ENCODE results near the gene SLC4A2. TPM values are rescaled to one million over a fixed set of nuclear protein-coding genes. Genes with fewer than 3 reads are reported as not detected.

SLC4A2 gene
- total and polyA plus RNA-seq, 7 donors: 26.5 to 39.8 (median 32.0) TPM

DNA sequence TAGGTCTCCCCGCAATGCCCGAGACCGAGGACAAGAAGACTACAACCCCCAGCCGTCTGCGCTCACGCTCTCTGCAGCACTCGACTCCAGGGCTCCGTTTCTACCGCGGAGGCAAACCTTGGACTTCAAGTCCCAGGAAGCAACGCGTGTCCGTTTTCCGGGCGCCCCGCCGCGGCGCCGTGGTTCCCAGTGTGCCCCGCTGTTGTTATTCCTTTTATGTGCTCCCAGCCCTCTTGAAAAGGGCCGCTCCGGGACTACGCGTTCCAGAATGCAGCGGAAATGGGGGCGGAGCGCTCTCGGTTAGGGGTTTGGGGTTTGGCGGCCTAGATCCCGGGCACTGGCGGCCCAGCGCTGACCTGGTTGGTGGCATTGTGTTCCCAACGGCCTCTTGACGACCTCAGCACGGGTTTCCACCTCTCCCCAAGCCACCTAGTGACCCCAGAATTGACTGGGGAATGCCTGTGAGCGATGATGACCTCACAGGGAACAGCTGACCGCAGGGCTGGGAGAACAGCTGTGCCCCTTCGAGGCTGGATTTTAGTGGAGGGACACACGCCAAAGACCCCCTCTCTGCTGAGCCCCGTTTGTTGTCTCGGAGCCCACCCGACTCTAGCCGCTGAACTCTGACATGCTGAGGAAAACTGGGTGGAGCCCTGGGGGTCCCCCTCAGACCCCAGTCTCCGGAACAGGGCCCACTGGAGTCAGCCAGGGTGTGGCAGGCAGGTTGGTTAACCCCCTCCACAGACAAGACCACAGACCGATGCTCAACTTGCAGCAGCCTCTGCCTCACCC is 1.2 kb upstream of the SLC4A2 start:
- 0% methylated on average over 43 to 46 of the region's 46 CpGs for WGBS, 3 donors
- Histone ChIP-seq H3K4me3 (peak overlapping the region; percentile 85), H3K36me3 (ENCODE audit: insufficient read depth in 1 of 2, low read depth in 1 of 2) (peaks cover 0 to 3% of the 10 kb centered on the region in 2 donors), H3K4me1 (peaks cover 34% of the 10 kb centered on the region), H3K27me3 (ENCODE audit: insufficient read depth in 3 of 3, low read length in 2 of 3) (no peaks in the 10 kb centered on the region), H3K9me3 (no peaks in the 10 kb centered on the region), H3K27ac (peak overlapping the region; percentile 99)
- intact Hi-C loops (cut with DNase I): no loop called here
- TF ChIP-seq, protein P1, sequence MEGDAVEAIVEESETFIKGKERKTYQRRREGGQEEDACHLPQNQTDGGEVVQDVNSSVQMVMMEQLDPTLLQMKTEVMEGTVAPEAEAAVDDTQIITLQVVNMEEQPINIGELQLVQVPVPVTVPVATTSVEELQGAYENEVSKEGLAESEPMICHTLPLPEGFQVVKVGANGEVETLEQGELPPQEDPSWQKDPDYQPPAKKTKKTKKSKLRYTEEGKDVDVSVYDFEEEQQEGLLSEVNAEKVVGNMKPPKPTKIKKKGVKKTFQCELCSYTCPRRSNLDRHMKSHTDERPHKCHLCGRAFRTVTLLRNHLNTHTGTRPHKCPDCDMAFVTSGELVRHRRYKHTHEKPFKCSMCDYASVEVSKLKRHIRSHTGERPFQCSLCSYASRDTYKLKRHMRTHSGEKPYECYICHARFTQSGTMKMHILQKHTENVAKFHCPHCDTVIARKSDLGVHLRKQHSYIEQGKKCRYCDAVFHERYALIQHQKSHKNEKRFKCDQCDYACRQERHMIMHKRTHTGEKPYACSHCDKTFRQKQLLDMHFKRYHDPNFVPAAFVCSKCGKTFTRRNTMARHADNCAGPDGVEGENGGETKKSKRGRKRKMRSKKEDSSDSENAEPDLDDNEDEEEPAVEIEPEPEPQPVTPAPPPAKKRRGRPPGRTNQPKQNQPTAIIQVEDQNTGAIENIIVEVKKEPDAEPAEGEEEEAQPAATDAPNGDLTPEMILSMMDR (IDR thresholded peaks at IDR 0.05): no peak
- DNase-seq: peak; percentile 99
- peak; percentile 86 to 90 (median 89) for ATAC-seq

DNA sequence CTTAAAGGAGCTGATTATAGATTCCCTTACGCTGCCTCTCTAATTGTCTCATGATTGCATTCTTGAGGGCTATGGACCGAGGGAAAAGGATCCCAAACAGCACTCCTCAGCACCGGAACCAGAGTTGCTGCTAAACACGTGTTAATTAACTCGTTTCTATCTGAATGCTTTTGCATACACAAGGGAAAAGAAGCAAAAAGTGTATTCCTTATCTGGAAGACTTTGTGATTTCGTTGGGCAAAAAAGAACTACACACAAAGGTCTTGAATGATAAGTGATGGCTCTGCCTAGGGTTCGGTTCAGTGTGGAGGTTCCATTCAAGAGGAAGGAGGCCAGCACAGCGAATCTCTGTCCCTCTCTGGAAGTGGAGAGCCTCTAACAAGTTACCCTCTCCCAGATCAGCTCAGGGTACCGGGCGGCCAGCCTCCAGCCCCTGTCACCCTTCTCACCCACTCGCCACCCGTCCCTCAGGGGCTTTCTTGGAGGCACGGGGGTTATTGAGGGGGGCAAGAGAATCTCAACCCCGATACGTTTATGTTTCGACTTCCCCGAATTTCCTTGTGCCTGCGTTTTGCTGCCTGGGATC is 515 bp upstream of the SLC4A2 start:
- Histone ChIP-seq H3K4me1 (peaks cover 34% of the 10 kb centered on the region), H3K27me3 (ENCODE audit: insufficient read depth in 3 of 3, low read length in 2 of 3) (no peaks in the 10 kb centered on the region), H3K27ac (peak overlapping the region; percentile 99), H3K36me3 (ENCODE audit: insufficient read depth in 1 of 2, low read depth in 1 of 2) (peaks cover 0 to 3% of the 10 kb centered on the region in 2 donors), H3K4me3 (peak overlapping the region; percentile 85), H3K9me3 (no peaks in the 10 kb centered on the region)
- 2 to 5% (median 3%) methylated on average over 18 of the region's 18 CpGs for WGBS, 3 donors
- ATAC-seq: no peak
- no peak for DNase-seq
- TF ChIP-seq, protein P1 (IDR thresholded peaks at IDR 0.05): no peak
- intact Hi-C loops (cut with DNase I): loop anchor here in 1 of 2 donors (1.0 kb wide), 1 partner anchor 23 kb away; no protein-coding TSS in a partner anchor

DNA sequence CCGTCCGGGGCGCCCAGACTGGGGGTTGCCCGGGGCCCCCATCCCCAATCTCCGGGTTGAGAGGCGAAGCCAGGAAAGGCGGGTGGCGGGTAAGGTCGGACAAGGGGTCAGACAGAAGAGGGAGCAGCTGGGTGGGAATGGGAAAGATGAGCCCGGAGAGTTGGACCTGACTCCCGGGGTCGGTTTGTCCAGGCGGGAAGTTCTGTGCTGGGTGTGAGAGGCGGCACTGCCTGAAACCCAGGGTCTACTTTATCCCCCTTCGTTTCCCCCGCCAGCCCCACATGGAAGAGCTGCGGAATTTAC is 675 bp downstream of the SLC4A2 start:
- no peaks in the 10 kb centered on the region for H3K27me3 ChIP-seq (ENCODE audit: insufficient read depth in 3 of 3, low read length in 2 of 3)
- intact Hi-C loops (cut with DNase I): no loop called here
- H3K9me3 ChIP-seq: no peaks in the 10 kb centered on the region
- peaks cover 34% of the 10 kb centered on the region for H3K4me1 ChIP-seq
- TF ChIP-seq, protein P1 (IDR thresholded peaks at IDR 0.05): no peak
- H3K36me3 ChIP-seq (ENCODE audit: insufficient read depth in 1 of 2, low read depth in 1 of 2): peaks cover 5 to 12% of the 10 kb centered on the region in 2 donors
- H3K4me3 ChIP-seq: peak overlapping the region; percentile 85
- 2 to 4% (median 3%) methylated on average over 15 to 17 of the region's 17 CpGs for WGBS, 3 donors
- DNase-seq (no peak), ATAC-seq (no peak)
- H3K27ac ChIP-seq: peak overlapping the region; percentile 99

DNA sequence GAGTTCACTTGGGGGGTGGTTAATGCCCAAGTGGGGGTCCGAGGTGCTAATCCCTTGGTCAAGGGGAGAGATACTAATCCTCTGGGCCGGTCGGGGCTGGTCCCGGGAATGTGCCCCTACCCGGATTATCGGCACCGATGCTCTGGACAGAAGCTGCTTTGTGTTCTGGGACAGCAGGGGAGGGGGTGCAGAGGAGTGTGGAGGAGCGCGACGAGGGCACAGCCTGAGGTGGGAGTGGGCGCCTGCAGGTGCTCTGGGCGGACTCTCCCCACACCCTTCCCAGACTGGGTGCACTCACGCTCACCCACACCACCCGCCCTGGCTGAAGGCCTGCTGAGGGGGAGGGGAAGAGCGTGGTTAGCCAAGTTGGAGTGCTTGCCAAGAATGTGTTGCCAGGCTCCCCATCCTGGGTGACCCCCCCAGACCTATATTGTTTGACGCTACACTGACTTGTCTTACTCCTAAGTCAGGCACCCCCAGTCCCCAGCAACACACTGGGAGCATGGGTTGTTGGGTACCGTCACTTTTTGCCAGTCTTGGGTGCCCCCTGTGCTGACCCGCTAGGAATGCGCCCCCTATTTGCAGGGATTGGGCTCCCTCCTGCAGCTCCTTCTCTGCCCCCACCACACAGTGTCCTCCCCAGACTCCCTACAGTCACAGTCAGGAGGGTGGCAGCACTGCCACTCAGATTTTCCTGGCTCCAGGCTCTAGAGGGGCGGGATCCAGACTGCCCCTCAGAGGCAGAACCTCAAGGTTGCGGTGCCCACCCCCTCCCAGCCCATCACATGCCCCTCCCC is 1.2 kb downstream of the SLC4A2 start:
- intact Hi-C loops (cut with DNase I): no loop called here
- 17 to 25% (median 18%) methylated on average over 21 of the region's 21 CpGs for WGBS, 3 donors
- TF ChIP-seq, protein P1 (IDR thresholded peaks at IDR 0.05): no peak
- Histone ChIP-seq H3K9me3 (no peaks in the 10 kb centered on the region), H3K27me3 (ENCODE audit: insufficient read depth in 3 of 3, low read length in 2 of 3) (no peaks in the 10 kb centered on the region), H3K36me3 (ENCODE audit: insufficient read depth in 1 of 2, low read depth in 1 of 2) (peaks cover 5 to 17% of the 10 kb centered on the region in 2 donors), H3K4me3 (peak overlapping the region; percentile 85), H3K27ac (peak overlapping the region; percentile 99), H3K4me1 (peaks cover 34% of the 10 kb centered on the region)
- ATAC-seq: no peak
- DNase-seq: no peak

All from psoas muscle (tissue), 8 donors.